Caco-2 (cell line): ENCODE data around the gene ARSK. TPM values are rescaled to one million over a fixed set of nuclear protein-coding genes. Genes with fewer than 3 reads are reported as not detected.

Experiments used
- BruUV-seq: library from RNA; stranded (reverse); fragments of 400-500 nt; replicated peaks from 2 replicates; lab custom pipeline; 2021; lab: Mats Ljungman, UMichigan
- CTCF ChIA-PET: fragments of 300-600 bp; sonication (Branson Sonifier 250); formaldehyde crosslinking; loops from one replicate; lab custom pipeline; 2022; ENCODE audit warnings: antibody characterized with exemption; lab: Charles Lee
- POLR2A ChIA-PET: fragments of 300-600 bp; sonication (Branson Sonifier 250); formaldehyde crosslinking; loops from one replicate; lab custom pipeline; 2022; ENCODE audit warnings: antibody characterized with exemption; lab: Charles Lee
- DNase-seq, 2 experiments: peaks; one replicate each; pipeline versions ENCODE4 v3.0.0 to v3.0.0-alpha.2; 2020 to 2022
- H3K27me3 ChIP-seq: replicated peaks from 2 replicates; pipeline ENCODE4 v1.6.0; 2011; ENCODE audit warnings: low read length; ENCODE audit not compliant: control insufficient read depth, insufficient read depth
- H3K36me3 ChIP-seq: 2 replicates; pipeline ENCODE4 v1.5.1; 2011; ENCODE audit warnings: low read length; ENCODE audit not compliant: control insufficient read depth, insufficient read depth
- H3K4me1 ChIP-seq: fragments of 250-450 bp; sonication (Bioruptor Pico); 2 replicates; pipeline ENCODE4 v1.5.1; 2020; ENCODE audit warnings: mild to moderate bottlenecking
- H3K4me3 ChIP-seq: 2 replicates; pipeline ENCODE4 v1.5.1; 2011; ENCODE audit warnings: low read depth, mild to moderate bottlenecking, control low read depth, low read length
- H3K9me3 ChIP-seq: fragments of 250-450 bp; sonication (Bioruptor Pico); 2 replicates; pipeline ENCODE4 v1.5.1; 2020; ENCODE audit warnings: mild to moderate bottlenecking, moderate library complexity
- H3K27ac Mint-ChIP-seq: one replicate; pipeline ENCODE4 v1.8.0; 2022; ENCODE audit warnings: mixed read lengths; ENCODE audit not compliant: unreplicated experiment
- H3K27me3 Mint-ChIP-seq: one replicate; pipeline ENCODE4 v1.8.0; 2022; ENCODE audit warnings: mixed read lengths; ENCODE audit not compliant: insufficient read depth, unreplicated experiment
- H3K36me3 Mint-ChIP-seq: one replicate; pipeline ENCODE4 v1.8.0; 2022; ENCODE audit warnings: mild to moderate bottlenecking, mixed read lengths; ENCODE audit not compliant: insufficient read depth, unreplicated experiment
- H3K4me1 Mint-ChIP-seq: one replicate; pipeline ENCODE4 v1.8.0; 2022; ENCODE audit warnings: low read depth, mixed read lengths; ENCODE audit not compliant: unreplicated experiment
- H3K4me3 Mint-ChIP-seq: one replicate; pipeline ENCODE4 v1.8.0; 2022; ENCODE audit warnings: mild to moderate bottlenecking, moderate library complexity, mixed read lengths; ENCODE audit not compliant: unreplicated experiment
- H3K9me3 Mint-ChIP-seq: one replicate; pipeline ENCODE4 v1.8.0; 2022; ENCODE audit warnings: mixed read lengths; ENCODE audit not compliant: unreplicated experiment
- intact Hi-C: fragments of 100-400 bp; cut with micrococcal nuclease; formaldehyde crosslinking; loops from one replicate; pipeline ENCODE4 v1.10.0; 2022; ENCODE audit not compliant: unreplicated experiment
- total RNA-seq: library from RNA; stranded (reverse); gene quantifications from 2 replicates; pipeline ENCODE4 v1.2.3, GENCODE V29; 2022
- TF ChIP-seq, protein P1 (sequence below), 2 experiments: fragments of 200-600 bp in 1 of 2; IDR thresholded peaks; 1 replicate in 1 of 2; 2 replicates in 1 of 2; pipeline versions ENCODE4 v1.5.1 to v1.8.0; 2011 to 2022; ENCODE audit warnings: antibody characterized with exemption in 1 of 2, control low read depth in 1 of 2, inconsistent platforms in 1 of 2, low read depth in 1 of 2, low read length in 1 of 2, mild to moderate bottlenecking in 1 of 2, moderate library complexity in 1 of 2; ENCODE audit not compliant: insufficient read depth in 1 of 2, severe bottlenecking in 1 of 2, unreplicated experiment in 1 of 2

Gene ARSK
- total RNA-seq, 1 experiment from 2014 or later: 5.0 TPM

DNA sequence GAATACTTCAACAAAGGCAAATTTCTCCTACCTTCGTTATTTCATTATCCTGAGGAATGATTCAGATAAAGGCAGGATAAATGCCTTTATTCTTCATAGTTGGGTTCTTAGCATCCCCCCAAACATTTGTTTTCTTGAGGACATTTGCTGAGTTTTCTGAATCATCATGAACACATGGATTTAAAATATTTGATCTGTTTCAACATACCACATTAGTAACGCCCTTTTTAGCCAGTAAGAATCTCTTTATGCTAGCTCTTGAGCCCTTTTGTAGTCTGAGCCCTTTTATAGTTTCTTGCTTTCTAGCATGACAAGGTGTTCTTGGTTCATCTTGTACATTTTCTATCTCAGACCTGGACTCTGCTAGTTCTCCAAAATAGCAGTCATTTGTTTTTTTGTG lies 28.0 kb upstream of the ARSK start:
- Histone ChIP-seq H3K4me1 (0 out of 2 replicates have a peak, but pooled peaks cover 4% of the 10 kb centered on the region), H3K27me3 (no peaks in the 10 kb centered on the region), H3K9me3 (no peaks in the 10 kb centered on the region), H3K36me3 (no peaks in the 10 kb centered on the region; the same call in 1 of the 2 replicates), H3K4me3 (no peak overlapping the region)
- no peaks in the 10 kb centered on the region for H3K9me3 Mint-ChIP-seq
- POLR2A ChIA-PET: no interaction called here
- no TSS peak for BruUV-seq
- H3K4me1 Mint-ChIP-seq: no peaks in the 10 kb centered on the region
- peaks cover 37% of the 10 kb centered on the region for H3K36me3 Mint-ChIP-seq
- TF ChIP-seq, protein P1, sequence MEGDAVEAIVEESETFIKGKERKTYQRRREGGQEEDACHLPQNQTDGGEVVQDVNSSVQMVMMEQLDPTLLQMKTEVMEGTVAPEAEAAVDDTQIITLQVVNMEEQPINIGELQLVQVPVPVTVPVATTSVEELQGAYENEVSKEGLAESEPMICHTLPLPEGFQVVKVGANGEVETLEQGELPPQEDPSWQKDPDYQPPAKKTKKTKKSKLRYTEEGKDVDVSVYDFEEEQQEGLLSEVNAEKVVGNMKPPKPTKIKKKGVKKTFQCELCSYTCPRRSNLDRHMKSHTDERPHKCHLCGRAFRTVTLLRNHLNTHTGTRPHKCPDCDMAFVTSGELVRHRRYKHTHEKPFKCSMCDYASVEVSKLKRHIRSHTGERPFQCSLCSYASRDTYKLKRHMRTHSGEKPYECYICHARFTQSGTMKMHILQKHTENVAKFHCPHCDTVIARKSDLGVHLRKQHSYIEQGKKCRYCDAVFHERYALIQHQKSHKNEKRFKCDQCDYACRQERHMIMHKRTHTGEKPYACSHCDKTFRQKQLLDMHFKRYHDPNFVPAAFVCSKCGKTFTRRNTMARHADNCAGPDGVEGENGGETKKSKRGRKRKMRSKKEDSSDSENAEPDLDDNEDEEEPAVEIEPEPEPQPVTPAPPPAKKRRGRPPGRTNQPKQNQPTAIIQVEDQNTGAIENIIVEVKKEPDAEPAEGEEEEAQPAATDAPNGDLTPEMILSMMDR (IDR thresholded peaks at IDR 0.05; ENCODE audit: insufficient read depth in 1 of 2, low read depth in 1 of 2, low read length in 1 of 2, severe bottlenecking in 1 of 2, unreplicated experiment in 1 of 2): no peak
- no peaks in the 10 kb centered on the region for H3K27me3 Mint-ChIP-seq
- CTCF ChIA-PET: no interaction called here
- H3K27ac Mint-ChIP-seq: no peak overlapping the region
- intact Hi-C loops: no loop called here
- H3K4me3 Mint-ChIP-seq: no peak overlapping the region
- DNase-seq: no peak

DNA sequence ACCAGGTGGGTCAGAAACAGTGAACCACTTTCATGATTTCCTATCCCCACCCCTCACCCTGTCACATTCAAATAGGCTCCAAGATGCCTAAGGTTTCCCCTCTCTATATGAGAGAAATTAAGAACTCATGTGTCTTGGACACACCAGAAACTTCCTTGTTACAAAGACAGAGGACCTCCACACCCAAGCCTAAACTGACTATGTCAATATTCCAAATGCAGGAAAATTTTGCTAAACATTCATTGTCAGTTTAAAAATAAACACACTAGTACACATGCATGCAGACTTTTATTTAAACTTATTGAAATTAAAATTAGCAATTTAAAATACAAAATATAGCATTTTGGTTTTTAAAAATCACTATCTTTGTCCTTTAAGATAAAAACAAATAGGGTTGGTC lies 26.3 kb upstream of the ARSK start:
- TF ChIP-seq, protein P1 (IDR thresholded peaks at IDR 0.05; ENCODE audit: insufficient read depth in 1 of 2, low read depth in 1 of 2, low read length in 1 of 2, severe bottlenecking in 1 of 2, unreplicated experiment in 1 of 2): no peak
- Mint-ChIP-seq H3K36me3 (peaks cover 30% of the 10 kb centered on the region), H3K27ac (no peak overlapping the region), H3K4me3 (no peak overlapping the region), H3K27me3 (no peaks in the 10 kb centered on the region), H3K9me3 (no peaks in the 10 kb centered on the region), H3K4me1 (no peaks in the 10 kb centered on the region)
- Histone ChIP-seq H3K9me3 (no peaks in the 10 kb centered on the region), H3K4me3 (no peak overlapping the region), H3K36me3 (no peaks in the 10 kb centered on the region; the same call in 1 of the 2 replicates), H3K27me3 (no peaks in the 10 kb centered on the region), H3K4me1 (0 out of 2 replicates have a peak, but pooled peaks cover 4% of the 10 kb centered on the region)
- BruUV-seq: no TSS peak
- intact Hi-C loops: no loop called here
- ChIA-PET POLR2A (no interaction called here), CTCF (no interaction called here)
- no peak for DNase-seq

DNA sequence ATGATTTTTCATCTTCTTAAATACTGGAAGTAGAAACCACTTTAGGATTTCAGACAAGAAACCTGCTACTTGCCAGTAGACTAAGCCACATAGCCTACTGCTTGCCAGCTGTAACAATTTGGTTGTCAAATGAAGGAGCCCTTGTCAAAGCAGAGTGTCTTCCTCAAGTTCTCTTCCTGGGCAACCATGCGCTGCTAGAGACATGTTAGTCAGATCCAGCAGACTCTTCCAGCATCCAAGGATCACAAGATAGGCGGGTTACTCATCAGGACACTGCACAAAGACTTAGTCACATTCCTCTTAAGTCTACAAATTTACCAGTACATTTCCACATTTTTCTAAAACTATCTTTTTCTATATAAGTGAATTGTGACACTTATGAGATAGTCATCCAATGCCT lies 24.5 kb upstream of the ARSK start:
- ChIA-PET CTCF (no interaction called here), POLR2A (no interaction called here)
- H3K4me1 ChIP-seq: 0 out of 2 replicates have a peak, but pooled peaks cover 4% of the 10 kb centered on the region
- Mint-ChIP-seq H3K9me3 (no peaks in the 10 kb centered on the region), H3K36me3 (peaks cover 30% of the 10 kb centered on the region), H3K27ac (no peak overlapping the region), H3K27me3 (no peaks in the 10 kb centered on the region), H3K4me1 (no peaks in the 10 kb centered on the region), H3K4me3 (no peak overlapping the region)
- no peak overlapping the region for H3K4me3 ChIP-seq
- BruUV-seq: no TSS peak
- DNase-seq: no peak
- TF ChIP-seq, protein P1 (IDR thresholded peaks at IDR 0.05; ENCODE audit: insufficient read depth in 1 of 2, low read depth in 1 of 2, low read length in 1 of 2, severe bottlenecking in 1 of 2, unreplicated experiment in 1 of 2): no peak
- no peaks in the 10 kb centered on the region; the same call in none of the 2 replicates for H3K36me3 ChIP-seq
- no peaks in the 10 kb centered on the region for H3K9me3 ChIP-seq
- intact Hi-C loops: no loop called here
- H3K27me3 ChIP-seq: no peaks in the 10 kb centered on the region
